ENCODE measurements around the gene CUEDC2.

Gene CUEDC2

DNA sequence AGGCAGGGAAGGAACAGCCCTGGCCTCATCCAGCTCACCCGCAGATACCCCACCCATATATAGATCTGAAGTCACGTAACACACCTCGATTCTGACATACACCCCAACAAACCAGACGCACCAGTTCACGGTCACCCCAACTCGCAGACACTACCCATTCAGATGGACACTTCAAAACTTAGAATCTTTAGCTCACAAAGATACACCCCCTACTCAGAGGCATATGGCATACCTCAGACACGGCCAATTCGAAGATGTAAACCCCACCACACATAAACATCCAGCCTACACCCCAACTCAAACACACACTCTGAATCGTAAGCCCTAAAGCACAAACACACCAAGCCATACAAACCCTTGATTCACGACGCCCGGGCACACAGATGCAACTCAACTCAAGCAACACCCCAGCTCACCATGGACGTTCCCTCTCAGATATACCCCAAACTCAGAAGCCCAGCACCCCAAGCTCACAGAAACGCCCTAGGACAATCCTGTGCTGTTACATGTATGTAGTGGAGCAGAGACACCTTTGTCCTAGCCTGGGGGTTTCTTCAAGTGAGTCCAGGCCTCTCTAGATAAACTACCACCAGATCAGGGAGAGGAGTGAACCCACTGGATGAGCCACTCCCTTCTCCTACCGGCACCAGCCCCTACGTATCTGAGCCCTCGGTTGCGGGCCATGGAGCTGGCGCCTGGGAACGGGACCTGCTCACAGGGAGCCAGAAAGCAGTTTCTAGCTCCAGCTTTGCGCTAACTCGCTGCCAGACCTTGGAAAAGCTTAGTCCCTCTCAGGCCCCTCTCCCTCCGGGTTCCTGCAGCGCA, 22.6 kb downstream of the CUEDC2 start:
- no peak for DNase-seq (ENCODE audit: low read depth)

GRCh38 chr10:102408728-102409603, 23.4 kb downstream of the CUEDC2 start:
- no peak for DNase-seq (ENCODE audit: low read depth)

DNA sequence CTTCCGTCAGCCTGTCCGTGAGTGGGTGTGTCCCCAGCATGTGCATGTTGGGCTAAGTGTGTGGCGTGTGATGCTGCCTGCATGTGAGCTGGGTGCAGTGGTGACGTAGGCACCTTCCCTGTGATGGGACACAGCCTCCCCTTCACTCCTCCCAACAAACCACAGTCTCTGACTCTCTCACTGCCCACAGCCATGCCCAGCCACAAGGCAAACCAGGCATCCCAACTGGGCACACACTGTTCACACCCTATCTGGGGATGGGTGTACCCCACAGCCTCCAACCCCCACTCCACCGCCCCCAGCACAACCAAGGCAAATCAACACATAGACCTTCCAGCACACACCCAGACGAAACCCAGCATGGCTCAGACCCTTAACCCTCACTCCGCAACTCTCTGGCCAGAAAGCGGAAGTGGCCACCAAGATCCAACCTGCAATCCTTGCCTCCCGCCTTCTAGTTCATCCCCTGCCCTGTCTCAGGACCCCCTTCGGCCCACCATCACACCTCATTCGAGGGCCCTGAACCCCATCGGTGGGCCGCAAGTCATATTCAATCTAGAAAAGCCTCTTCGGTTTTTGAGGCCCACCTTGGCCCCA, 24.1 kb downstream of the CUEDC2 start:
- no peak for DNase-seq (ENCODE audit: low read depth)

GRCh38 chr10:102407425-102408130, 24.8 kb downstream of the CUEDC2 start:
- no peak for DNase-seq (ENCODE audit: low read depth)

GRCh38 chr10:102406815-102407214, 25.6 kb downstream of the CUEDC2 start:
- DNase-seq (ENCODE audit: low read depth): no peak

DNA sequence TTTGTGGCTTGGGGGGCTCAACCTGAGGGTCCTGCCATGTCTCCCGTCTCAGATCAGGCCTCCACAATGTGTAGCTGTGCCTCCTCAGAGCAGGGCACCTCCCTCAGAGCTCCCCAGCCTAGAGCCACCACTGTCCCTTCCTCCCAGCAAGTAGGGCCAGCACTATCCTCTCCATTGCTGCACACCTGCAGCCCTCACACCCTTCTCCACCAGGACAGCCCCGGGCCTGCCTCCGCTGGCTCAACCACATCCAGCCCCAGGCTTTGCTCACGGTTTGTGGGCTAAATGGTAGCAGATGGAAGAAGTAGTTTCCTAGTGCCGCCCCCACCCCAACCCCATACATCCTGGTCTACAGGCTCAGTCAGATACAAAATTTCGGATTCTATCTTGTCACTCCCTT, 26.7 kb downstream of the CUEDC2 start:
- no peak for DNase-seq (ENCODE audit: low read depth)

DNA sequence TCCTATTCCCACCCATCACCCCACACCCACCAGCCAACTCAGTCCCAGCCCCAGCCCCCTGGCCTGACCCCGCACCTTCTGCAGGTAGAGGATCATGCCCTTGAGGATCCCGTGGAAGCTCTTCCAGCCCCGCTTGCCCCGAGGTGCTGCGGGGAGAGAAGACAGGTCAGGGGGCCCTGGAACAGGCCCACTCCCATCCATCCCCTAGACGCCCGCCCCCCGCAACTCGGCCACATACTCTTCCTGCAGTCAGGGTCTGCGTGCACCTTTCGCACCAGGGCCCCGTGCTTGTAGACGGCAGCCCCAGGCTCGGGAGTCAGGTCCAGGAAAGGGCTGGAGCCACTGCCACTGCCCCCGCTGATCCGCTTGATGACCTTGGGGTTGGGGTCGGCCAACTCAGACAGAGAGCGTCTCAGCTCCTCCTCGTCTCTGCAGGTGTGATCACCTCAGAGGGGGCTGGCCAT, 27.2 kb downstream of the CUEDC2 start:
- no peak for DNase-seq (ENCODE audit: low read depth)

DNA sequence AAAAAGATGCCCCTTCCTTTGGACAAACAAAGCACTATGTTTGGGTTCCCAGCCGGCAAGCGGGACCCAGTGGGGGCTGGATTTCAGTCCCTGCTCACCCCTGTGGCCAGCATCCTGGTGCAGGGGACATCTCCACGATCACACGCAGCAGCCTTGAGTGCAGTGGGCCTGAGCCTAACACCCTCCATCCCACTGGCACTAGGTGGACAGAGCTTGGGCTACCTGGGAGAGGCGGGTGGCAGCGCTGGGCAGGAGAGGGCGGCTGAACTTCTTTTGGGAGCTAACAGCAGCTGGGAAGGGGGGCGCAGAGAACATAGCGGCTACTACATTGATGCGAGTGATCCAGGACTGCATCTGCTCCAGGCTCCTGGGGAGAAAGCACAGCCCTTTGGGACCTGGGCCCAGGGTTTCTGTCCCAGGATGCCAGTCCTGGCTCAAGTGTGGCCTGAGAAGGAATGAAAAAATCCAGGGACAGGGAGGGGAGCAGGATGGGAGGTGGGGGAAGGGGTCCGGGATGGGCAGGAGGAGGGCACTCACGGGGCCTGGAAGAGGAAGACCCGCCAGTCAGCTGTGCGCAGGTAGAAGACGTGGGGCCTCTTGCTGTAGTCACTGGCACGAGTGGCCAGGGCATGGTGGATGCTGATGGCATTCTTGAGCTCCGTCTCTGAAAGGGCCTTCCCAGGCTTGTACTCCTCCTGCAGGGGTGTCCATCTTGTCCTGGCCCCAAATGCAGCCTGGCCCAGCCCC, 27.8 kb downstream of the CUEDC2 start:
- no peak for DNase-seq (ENCODE audit: low read depth)

DNA sequence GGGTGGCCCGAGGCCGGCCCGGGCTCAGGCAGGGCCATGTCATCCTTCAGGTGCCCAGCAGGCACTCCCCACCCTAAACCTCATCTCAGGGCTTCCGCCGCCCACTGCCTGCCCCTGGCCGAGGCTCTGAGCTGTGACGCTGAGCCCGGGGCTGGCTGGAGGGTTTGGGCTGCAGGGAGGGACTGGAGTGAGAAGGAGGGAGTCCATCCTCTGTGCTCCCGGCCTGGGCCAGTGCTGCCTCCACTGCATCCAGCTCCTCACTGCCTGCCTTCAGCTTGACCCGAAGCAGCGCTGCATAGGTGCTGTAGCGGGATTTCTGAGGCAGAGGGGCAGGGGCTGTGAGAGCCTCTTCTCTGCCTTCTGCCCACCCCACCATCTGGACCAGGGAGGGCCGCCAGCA, 29.3 kb downstream of the CUEDC2 start:
- no peak for DNase-seq (ENCODE audit: low read depth)

- no peak for DNase-seq (ENCODE audit: low read depth)
Observed at GRCh38 chr10:102402512-102402896, 29.9 kb downstream of the CUEDC2 start.

DNA sequence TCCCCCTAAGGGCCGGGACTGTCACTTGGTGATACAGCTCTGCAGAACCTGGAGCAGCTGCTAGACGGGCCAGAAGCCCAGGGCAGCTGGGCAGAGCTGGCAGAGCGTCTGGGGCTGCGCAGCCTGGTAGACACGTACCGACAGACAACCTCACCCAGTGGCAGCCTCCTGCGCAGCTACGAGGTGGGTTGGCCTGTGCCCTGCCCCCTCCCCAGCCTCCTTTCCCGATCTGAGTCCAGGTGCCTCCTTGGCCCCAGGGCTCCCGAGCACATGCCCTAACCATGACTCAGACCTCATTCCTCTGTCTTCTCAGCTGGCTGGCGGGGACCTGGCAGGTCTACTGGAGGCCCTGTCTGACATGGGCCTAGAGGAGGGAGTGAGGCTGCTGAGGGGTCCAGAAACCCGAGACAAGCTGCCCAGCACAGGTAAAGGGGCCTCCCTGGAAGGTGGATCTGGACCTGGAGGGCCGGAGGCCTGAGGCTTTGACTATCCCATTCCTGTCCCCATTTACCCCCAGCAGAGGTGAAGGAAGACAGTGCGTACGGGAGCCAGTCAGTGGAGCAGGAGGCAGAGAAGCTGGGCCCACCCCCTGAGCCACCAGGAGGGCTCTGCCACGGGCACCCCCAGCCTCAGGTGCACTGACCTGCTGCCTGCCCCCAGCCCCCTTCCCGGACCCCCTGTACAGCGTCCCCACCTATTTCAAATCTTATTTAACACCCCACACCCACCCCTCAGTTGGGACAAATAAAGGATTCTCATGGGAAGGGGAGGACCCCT, 30.5 kb downstream of the CUEDC2 start:
- no peak for DNase-seq (ENCODE audit: low read depth)

DNA sequence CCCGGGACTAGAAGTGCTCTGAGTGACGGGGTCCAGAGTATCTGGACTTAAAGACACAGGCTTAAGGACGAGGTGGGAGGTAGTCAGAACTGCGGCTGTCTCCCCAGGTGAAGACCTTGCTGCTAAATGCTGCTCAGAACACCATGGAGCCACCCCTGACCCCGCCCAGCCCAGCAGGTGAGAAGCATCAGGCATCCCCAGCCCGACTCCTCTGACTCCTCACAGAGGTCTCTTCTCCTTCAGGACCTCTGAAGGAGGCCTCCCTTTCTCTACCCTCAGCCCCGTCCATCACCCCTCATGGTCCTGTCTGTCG, 31.1 kb downstream of the CUEDC2 start:
- no peak for DNase-seq (ENCODE audit: low read depth)

GRCh38 chr10:102400598-102401341, 31.6 kb downstream of the CUEDC2 start:
- DNase-seq (ENCODE audit: low read depth): no peak

DNA sequence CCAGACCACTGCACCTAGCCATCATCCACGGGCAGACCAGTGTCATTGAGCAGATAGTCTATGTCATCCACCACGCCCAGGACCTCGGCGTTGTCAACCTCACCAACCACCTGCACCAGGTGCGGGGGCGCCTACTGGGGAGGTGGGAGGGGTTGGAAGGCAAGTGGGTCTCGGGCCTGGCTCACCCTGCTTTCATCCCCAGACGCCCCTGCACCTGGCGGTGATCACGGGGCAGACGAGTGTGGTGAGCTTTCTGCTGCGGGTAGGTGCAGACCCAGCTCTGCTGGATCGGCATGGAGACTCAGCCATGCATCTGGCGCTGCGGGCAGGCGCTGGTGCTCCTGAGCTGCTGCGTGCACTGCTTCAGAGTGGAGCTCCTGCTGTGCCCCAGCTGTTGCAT, 32.3 kb downstream of the CUEDC2 start:
- DNase-seq (ENCODE audit: low read depth): no peak

- peak; percentile 70 for DNase-seq (ENCODE audit: low read depth)
Observed at GRCh38 chr10:102399217-102400021, 33.0 kb downstream of the CUEDC2 start.

DNA sequence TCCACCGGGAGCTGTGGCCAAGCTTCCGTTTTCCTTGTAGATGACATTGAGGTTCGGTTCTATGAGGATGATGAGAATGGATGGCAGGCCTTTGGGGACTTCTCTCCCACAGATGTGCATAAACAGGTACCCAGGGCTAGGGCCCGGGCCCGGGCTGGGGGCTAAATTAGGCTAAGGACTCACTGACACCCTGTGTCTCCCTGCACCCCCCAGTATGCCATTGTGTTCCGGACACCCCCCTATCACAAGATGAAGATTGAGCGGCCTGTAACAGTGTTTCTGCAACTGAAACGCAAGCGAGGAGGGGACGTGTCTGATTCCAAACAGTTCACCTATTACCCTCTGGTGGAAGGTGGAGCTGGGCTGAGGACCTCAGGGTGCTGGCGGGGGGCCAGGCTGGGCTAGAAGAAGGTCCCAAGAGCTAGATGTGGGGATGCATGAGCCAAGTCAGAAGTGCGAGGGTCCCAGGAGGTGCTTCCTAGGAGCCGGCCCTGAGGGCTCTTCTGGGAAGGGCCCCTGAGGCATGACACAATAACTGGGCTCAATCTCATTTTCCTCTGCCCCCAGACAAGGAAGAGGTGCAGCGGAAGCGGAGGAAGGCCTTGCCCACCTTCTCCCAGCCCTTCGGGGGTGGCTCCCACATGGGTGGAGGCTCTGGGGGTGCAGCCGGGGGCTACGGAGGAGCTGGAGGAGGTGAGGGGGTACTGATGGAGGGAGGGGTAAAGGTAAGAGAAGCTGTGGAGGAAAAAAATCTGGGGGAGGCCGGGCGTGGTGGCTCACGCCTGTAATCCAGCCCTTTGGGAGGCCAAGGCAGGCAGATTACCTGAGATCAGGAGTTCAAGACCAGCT, 34.0 kb downstream of the CUEDC2 start:
- DNase-seq (ENCODE audit: low read depth): no peak

- no peak for DNase-seq (ENCODE audit: low read depth)
Observed at GRCh38 chr10:102397222-102398171, 34.9 kb downstream of the CUEDC2 start.
